ENCODE results near the gene LECT2.
A peak's percentile ranks its signal among the peaks of the same experiment; 100 is the strongest.

LECT2 gene

DNA sequence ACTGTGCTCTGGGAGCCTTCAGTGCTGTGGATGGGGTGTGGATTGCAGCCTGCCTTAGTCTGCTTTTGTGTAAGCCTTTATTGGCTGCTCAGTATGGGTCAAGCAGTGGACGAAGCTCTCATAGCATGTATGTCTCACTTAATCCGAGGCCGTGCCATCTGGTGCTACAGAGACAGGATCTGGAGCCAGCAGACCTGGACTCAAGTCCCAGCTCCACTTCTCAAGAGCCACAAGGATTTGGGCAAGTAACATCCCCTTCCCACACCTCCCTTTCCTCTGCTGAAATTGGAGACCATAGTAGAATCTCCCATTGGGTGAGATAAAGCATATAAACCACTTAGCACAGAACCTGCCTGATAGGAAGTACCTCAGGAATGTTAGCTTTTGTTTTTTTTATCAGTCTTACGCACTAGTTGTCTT, 23.4 kb upstream of the LECT2 start:
- no peak for DNase-seq

DNA sequence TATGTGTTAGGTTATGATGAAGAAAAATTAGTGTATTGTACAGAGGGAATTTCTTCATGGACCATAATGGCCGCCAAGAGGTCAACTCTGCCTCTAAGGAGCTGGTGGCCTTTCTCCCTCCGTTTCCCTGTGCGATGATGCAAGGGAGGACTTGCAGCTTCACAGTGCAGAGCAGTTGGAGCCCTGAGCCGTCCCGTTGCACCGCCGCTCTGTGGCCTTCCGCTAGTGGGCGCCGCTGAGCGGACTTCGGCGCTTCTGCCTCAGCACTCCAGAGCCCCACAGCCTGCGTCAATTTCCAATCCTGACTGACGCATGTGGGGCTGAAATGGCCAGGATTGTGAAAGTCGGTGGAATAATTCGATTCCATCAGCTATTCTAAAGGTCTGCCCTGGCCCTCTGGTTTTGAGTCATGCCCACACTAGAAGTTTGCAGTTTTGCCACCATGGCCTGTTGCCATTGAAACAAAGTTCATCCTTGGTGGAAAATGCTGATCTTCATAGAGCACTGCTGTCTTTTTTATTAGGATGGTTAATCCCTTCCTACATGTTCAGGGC, 22.7 kb upstream of the LECT2 start:
- no peak for DNase-seq

DNA sequence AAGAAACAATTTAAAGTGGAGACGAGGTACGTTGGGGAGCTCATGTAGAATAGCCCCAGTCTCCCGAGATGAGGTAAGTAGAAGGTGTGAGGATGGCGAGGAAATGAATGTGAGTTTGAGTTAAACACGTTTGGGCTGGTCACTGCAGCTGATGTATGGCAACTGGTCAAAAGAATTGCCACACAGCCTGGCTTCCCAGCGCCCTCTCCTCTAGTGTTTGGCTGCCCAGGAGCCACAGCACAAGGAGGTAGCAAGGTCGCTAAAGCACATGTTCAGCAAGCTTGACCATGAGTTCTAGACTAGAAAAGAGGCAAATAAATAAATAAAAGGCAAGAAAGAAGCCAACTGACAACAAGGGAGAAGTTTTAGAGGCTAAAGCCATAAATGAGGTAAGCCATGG, 21.4 kb upstream of the LECT2 start:
- DNase-seq, result no peak

DNA sequence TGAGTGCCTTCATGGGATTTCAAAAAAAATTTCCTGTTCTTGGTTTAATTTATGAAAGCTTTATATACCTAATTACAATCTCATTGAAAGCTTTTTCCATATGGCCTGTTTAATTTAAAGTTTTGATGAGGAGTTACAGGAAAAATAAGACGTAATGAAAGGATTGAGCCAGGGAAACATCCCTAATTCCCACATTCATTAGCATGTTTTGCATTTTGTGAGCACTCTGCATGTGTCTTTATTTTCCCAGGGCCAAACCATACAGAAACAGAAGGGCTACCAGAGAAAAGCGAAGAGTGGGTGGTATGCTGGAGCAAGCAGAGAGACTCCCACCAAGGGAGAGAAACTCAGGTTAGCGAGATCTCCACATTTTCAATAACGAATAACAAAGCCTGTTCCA, 20.3 kb upstream of the LECT2 start:
- DNase-seq, result no peak

DNA sequence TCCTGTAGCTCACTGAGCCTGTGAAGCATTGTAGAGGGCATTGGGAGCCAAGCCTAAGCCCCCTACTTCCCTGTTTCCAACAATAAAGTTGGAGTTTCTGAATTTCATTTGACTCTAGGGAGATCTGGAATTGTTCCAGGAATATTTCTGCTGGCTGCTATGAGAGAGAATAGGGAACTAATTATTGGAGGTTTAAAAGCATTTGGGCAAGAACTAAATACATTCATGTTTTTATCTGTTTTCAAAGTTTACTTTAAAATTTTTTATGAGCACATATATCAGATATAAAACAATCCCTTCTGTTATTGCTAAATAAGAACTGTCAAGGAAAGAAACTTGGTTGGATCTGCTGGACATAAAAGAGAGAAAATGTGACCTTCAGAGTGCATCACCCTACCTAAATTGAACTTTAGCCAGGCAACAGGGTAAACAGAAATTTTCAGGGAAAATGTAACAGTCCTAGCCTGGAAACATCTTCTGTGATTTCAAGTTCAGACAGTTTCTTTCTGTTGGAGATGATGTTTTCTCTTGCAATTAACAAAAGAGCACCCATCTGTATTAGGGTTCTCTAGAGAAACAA, 19.3 kb upstream of the LECT2 start:
- DNase-seq, result no peak

DNA sequence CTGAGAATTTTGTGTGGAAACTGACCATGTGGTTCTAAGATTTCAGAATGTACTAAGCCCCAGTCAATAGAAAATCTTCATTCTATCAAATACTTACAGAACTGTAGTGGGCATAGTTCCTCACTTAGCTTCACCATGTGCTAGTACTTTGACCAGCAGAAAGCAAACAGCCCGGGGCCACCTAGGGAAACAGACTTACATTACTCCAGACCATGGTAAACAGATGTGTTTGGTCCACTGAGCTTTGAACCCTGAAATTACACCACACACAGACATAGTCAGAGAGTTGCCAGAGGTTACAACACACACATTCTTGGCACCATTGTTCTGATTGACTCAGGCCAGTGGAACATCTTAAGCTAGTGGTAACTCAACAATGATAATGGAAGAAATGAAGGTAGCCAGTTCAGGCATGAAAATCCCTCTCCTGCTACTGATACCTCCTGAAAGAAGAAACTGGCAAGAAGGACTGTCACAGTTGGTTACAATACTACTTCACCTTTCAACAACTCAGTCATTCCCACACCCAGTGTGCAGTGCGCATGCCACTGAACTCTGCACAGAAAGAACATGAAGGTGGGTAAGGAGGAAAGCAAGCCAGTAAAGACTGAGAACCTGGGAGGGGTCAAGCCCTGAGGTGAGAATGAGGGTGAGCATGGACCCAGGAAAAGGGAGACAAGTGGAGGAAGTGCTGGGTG, 18.7 kb upstream of the LECT2 start:
- DNase-seq, result no peak

DNA sequence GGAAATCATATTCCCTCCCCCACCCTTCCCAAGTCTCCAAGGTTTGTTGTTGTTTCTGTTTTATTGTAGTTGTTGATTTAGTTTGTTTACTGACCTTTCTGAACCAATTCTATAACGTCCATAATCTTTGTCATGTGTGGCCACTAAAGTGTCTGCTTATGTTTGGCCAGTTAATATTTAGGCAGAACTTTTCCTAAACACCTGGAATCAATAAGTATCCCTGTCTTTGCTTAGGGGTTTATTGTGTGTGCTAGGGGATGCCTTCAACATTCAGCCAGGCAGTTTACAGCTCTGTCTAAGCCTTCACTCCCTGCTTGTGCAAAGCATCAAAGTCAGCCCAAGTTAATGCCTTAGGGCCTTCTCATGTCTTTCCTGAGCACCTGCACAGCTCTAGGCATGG, 16.9 kb upstream of the LECT2 start:
- no peak for DNase-seq

DNA sequence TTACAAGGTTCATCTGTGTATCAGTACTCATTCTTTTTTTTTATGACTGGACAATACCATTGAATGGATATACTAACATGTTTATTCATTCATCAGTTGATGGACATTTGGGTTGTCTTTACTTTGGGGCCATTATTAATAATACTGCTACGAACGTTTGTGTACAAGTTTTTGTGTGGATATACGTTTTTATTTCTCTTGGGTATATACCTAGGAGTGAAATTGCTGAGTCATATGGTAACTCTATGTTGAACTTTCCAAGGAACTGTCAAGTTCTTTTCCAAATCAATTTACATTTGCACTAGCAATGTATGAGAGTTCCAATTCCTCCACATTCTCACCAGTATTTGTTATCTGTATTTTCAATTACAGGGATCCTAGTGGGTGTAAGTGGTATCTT, 12.0 kb upstream of the LECT2 start:
- no peak for DNase-seq

DNA sequence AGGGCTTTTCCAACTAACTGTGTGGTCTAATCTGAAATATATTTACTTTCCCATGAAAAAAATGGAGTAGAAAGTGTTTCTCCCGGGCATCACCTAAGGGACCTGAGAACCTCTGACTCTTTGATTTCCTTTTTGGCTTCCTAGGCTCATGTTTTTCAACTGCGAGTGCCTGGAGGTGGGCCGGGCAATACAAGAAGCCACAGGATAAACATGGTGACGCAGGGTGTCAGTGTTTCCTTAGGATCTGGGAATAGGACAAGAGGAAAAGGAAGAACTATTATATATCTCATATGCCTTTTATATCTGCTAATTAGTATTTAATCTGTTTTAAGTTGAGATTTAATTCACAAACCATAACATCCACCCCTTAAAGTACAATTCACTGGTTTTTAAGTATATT, 11.4 kb upstream of the LECT2 start:
- no peak for DNase-seq

DNA sequence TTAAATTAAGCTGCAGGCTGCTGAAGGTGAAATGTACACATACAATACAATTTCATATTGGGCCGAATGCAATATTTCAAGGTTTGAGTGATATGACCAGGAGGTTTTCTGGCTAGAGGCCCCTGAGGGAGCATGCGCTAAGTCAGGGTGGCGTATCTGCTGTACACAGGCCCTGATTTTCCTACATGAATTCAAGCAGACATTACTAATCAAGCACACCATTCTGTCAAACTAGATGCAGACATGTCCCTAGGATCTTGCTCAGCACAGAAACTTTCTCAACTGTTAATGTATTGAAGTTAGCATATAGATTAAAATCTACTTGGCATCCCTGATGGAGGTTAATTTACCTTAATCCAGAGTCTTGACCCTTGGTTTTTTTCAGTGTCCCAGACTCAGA, 10.7 kb upstream of the LECT2 start:
- no peak for DNase-seq

DNA sequence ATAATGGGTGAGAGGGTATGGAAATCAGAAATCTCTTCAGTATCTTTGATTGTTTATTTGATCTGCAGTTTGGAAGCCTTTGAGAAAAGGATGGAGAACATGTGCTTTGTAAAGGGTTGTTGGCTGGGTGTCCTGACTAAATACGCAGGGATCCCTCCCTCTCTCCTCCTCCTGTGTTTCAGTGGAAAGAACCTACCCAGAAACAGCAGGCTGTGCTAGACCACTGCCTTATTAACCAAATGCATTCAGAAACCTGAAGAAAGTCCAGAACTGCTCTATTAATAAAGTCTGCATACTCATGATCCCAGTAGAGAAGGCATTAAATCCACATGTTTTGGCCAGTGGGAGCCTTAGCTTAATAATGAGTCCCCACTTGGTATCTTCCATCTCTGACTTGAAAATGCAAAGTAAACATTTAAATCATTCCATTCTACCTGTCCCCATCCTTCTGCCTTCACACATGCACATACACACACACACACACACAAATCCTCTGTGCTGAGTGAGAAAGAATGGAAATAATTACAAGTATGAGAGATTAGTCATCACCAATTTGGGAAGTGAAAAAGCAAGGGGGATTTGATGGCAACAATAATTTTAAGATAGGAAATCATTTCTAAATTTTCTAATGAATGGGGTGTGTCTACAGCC, 10.0 kb upstream of the LECT2 start:
- no peak for DNase-seq

DNA sequence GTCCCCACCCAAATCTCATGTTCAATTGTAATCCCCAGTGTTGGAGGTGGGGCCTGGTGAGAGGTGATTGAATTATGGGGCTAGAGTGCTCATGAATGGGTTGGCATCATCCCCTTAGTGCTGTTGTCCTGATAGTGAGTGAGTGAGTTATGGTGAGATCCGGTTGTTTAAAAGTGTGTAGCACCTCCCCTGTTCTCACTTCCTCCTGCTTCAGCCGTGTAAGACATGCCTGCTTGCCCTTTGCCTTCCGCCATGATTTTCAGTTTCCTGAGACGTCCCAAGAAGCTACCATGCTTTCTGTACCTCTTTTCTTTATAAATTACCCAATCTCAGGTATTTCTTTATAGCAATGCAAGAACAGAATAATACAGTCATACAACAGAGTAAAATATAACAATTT, 742 bp upstream of the LECT2 start:
- DNase-seq, result no peak

DNA sequence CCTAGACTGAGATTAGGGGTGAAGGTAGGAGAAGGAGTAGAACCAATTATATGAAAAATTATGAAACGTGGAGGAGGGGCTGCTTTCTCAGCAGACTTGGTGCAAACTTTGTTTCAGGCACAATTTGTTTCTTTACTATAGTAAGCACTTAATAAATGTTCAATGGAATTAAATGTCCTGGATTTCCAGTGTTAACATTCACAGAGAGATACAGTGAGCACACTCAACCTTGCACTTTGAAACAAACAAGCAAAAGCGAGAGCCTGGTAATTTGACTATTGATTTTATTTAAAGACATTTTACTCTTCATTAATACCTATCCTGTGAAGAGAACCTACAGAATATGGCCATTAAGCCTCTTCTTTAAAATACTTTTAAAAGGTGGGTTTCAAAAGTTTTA, 933 bp downstream of the LECT2 start:
- no peak for DNase-seq

DNA sequence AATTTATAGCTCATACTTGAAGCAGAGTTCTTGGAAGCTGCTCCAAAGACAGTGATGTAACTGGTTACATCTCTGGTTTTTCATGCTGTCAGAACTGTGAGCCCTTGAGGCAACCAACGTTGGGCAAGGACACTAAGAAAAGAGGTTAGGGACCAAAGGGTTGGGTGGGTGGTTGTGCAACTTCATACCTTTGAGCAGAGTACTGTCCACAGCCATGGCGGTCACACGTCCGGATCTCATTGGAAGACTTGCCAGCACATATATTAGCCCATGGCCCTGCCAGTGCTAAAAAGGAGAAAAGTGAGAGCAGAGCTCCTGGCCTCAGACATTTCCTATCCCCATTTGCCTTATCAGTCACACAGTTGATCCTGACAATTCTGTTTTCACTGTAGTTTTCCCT, 2.1 kb downstream of the LECT2 start:
- DNase-seq, result no peak

DNA sequence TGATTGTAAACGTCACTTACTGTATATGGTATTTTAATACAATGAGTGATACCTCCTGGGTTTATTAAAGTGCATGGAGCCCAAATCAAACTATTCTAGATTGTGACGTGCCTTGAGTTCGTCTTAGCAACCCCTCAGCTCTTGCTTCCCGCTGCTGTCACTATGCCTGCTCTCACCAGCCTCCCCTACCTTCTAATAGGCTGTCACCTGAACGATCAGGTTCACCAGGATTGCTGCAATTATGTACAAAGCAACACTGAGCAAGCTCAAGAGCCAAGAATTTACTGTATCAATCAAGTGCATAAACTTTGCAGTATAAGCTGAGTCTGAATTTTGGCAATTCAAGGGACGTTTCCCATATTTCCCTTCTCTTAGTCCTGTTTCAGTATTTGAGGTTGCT, 3.0 kb downstream of the LECT2 start:
- DNase-seq, result no peak

DNA sequence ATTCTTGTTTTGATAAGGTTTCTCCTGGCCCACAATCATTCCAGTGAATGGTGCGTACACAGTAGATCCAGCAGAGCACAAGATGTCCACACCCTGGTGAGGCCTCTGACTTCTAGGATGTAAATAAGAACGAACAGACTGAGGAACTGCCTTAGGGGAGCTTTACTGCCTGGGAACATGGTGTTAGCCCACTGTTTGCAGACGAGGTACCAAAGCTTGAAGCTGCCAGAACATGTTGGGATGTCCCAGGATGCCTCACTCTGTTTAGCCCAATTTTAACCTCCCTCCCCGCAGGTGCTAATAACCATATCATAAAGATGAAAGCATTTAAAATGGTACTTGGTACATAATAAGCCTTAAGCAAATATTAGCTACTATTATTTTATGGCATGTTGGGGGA, 3.5 kb downstream of the LECT2 start:
- no peak for DNase-seq

DNA sequence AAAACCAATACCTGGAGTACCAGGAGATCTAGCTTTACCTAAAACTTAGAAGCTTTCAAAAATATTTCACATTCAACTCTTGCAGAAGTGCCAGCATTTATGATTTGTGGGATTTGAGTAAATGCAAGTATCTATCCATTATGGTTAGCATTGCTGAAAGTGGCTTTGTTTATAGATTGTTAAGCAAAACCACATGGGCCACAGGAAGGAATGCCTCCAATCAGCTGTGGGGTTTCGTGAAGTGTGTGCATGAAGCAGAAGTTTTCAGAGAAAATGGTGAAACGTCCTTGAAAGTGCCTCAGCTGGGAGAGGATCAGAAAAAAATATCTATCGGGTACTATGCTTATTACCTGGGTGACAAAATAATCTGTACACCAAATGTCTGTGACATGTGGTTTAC, 4.2 kb downstream of the LECT2 start:
- DNase-seq, result no peak

DNA sequence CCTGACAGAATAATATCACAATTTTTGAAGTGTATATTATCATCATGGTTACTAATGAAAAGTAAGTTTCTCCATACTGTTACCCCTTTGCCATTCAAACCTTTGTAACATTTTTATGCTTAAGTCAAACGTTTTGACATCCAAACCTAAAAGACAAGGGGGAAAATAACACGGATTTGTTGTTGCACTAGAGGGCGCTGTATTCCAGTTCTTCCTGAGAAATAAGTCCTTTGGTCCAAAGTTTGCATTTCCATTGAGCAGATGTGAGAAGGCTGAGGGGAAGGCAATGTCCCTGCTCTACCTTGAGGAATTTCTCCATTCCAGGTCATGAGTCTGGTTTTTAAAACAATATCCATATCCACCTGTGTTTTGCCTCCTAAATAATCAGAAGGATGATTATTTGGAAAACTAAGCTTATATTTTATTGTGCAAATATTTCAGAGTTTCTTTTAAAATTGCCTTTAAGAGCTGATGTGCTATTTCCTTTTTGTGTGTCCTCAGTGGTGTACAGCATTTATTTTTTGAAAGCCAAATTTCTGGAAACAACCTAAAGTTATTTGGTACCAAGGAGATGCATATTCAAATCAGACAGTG, 9.7 kb downstream of the LECT2 start:
- DNase-seq, result peak; percentile 18

DNA sequence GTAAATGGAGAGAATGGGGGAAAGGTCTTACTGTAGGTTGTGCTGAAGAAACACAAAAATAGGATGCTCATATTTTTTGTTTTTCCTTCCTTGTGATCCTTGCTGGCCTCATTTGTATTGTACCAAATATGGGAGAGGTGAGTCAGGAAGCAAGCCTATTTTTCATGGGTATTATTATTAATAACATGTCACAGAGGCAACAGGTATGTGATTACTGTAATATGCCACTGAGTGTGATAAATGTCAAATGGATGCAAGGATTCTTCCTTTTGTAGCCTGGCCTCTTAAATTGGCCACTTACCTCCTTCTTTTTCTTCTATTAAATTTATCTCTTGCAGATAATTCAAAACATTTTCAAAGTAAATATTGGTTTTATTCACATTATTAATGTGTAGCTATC, 10.2 kb downstream of the LECT2 start:
- DNase-seq, result no peak

DNA sequence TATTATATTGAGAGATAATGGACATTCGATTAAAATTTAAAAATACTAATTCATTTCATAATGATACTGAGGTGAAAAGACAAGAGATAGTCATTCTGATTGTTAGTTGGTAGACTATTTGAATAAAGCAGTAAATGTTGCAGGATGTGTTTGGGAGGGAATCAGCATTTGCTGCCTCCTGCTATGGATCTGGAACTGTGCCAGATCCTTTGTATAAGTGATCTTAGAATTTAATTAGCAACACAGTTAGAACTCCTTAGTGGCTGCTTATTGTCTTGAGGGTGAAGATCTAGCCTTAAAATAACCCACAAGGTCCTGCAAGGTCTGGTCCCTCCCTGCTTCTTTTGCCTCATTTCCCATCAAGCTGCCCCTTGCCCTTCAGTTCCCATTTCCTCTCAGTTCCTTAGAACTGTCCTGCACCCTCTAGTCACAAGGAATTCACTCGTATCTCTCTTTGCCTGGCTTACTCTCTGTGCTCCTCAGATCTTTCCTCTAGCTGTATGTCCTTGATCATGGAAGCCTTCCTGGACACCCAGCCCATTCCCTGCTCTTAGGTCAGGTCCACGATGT, 12.5 kb downstream of the LECT2 start:
- no peak for DNase-seq

DNA sequence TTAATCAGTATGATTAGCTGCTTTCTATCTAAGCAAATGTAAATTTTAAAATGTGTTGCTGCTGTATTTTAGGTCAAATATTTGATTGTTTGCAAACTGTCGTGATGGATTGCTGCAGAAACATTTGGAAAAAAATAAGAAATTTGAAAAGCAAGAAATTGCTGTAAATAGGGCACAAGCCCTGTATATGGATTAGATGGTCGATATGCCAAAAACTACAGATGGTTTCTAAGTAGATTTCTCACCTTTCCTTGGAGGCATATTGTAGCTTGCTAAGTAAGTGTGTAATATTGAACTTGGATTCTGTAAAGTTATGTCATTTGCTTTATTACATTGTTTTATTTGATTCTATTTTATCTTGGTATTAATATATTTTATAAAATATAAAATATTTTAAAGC, 13.1 kb downstream of the LECT2 start:
- DNase-seq, result no peak

DNA sequence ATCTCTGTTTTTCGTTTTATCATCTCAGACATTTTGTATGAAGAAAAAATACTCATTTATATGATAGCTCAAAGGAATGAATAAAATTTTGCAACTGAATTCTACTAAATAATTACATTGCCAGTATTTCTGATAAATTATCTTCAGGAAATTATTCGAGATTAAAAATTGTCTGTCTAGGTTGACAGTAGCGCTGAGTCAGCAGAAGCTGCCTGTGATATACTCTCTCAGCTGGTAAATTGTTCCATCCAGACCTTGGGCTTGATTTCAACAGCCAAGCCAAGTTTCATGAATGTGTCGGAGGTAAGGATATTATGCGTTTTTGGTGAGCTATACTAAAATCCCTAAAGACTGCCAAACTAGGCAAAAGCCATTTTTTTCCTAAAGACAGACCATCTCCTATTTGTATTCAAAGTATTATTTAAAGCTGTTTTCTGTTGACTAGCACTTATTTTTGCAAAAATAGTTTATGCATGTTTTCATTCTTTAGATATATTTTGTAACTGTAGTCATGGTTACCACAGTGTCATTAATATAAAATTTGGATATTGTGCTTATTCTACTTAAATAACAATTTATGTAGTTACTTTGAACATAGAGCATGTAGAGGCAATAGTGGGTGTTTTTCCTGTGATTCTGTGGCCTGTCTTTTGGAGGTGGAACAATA, 17.4 kb downstream of the LECT2 start:
- DNase-seq, result no peak

DNA sequence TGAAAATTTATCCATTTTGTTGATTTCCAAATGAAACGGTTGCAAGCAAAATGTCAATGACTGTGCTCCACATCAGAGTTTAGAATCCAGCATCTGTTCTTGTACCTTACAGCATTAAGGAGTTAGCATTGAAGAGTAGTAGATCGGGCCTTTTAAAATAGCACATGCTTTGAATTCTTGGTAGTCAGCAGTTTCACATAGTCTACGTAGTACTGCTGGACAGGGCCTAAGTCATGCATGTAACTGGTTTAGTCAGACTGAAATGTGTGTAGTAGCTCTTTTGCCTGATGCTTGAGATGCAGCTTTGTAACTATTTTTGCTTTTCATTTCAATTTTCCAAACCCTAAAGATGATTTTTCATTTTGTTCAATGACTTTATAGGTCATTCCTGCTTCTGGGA, 19.8 kb downstream of the LECT2 start:
- no peak for DNase-seq
